Cortex of kidney (tissue), 1 donor: ENCODE measurements around the gene PNPLA2.

ENCODE experiments used
- DNase-seq: peaks from one replicate; lab custom pipeline; 2025; lab: John Stamatoyannopoulos, UW

Gene PNPLA2

DNA sequence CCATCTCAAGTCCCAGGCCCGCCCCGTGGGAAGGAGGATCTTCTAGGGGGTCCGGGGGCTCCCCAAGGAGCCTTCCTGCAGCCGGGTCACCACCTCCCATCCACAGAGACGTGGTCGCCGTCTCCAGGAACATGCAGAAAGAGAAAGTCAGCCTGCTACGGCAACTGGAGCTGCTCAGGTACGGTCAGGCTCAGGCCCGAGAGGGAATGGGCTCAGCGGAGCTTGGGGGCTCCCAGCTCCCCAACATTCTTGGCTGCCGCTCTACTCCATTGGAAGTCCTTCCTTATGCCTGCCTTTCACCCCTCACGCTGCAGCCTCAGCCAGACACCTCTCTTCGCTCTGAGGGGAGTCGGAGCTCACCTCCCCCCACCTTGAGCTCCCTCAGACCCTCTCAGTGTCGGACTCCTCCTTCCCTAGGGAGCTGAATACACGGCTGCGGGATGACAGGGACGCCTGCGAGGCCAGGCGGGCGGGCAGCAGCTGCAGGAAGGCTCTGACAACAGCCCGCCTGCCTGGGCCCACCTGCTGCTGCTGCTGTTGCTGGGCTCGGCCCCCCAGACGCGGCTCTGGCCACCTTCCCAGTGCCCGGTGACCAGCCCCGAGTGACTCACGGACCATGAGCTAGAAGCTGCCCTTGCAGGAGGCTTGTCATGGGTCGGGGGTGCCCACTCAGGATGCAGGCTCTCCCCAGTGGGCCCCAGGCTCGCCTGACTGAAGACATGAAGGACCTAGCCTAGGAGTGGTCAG, 12.6 kb downstream of the PNPLA2 start:
- DNase-seq, result no peak

DNA sequence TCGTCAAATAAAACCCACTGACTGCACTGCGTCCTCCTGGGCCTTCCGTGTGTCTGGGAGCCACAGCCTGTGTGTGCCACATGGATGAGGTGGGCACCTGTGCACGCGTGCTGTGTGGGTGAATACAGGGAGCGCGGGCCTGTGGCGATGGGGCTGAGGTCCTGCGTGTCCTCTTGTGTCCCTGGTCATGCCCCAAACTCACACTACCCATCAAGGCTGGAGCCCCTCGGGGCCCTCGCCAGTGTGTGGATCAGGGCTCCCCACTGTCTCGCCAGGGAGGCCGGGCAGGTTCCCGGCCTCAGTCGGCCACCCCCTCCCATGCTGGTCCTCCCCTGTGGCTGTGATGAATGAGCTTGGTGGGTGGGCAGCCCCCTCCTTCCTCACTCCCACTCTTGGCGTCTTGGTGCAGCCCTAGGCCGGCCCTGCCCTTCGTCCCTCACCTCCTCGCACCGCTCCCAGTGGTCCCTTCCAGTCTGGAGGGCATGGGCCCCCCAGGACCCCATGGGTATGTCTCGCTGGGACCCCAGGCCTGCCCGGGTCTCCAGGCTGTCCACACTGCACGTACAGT, 13.3 kb downstream of the PNPLA2 start:
- DNase-seq, result no peak

- DNase-seq, result no peak
Observed at GRCh38 chr11:832529-833113, 13.9 kb downstream of the PNPLA2 start, which contains the start of gene CD151. Gene CD151 (plus strand): TSS chr11:832952. CDS start chr11:836070, 3,118 bp downstream.

GRCh38 chr11:833114-833791, 14.5 kb downstream of the PNPLA2 start:
- no peak for DNase-seq

DNA sequence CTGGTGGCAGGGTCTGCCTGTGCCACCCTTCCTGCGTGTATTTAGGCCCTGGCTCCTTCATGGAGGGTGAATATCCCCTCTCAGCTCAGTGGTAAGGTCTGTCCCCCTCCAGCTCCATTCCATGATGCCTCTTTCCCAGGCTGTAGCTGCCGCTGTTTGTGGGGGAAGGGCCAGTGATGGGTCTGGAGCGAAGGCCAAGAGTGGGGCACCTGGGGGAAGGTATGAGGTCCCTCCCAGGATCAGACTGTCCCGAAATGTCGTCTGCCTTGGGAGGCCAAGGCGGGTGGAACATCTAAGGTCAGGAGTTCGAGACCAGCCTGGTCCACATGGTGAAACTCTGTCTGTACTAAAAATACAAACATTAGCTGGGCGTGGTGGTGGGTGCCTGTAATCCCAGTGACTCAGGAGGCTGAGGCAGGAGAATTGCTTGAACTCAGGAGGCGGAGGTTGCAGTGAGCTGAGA, 15.2 kb downstream of the PNPLA2 start:
- DNase-seq, result no peak

- no peak for DNase-seq
Observed at GRCh38 chr11:834371-835316, 15.9 kb downstream of the PNPLA2 start.

DNA sequence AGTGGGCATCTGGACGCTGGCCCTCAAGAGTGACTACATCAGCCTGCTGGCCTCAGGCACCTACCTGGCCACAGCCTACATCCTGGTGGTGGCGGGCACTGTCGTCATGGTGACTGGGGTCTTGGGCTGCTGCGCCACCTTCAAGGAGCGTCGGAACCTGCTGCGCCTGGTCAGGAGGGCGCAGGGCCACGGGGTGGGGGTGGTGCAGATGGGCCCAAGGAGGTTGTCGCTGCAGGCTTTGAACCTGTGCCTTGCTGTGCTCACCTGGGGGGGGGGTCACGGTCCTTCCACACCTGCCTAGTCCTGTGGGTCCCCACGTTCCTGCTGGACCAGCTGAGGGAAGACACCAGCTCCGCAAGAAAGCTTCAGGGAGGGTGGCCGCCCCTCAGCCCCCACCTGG, 17.6 kb downstream of the PNPLA2 start:
- no peak for DNase-seq

- DNase-seq, result no peak
Observed at GRCh38 chr11:836700-837099, 18.0 kb downstream of the PNPLA2 start.

DNA sequence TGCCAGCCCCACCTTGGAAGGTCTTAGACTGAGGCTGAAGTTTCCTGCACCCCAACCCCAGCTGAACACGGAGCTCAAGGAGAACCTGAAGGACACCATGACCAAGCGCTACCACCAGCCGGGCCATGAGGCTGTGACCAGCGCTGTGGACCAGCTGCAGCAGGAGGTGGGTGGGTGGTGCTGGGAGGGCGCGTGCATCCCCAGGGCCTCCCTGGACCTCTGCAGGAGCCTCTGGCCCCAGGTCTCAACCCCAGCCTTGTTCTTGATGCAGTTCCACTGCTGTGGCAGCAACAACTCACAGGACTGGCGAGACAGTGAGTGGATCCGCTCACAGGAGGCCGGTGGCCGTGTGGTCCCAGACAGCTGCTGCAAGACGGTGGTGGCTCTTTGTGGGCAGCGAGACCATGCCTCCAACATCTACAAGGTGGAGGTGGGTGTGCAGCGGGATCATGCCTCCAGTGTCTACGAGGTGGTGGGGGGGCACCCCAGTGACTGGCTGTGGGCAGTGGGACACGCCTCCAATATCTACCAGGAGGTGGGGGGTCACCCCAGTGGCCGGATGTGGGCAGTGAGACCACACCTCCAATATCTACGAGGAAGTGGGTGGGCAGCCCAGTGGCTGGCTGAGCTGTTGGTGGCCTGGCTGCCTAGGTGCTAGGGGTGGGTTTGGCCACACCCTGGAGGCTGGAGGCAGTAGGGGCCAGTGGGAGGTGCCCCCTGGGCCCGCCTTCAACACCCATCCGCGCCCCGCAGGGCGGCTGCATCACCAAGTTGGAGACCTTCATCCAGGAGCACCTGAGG, 18.7 kb downstream of the PNPLA2 start:
- no peak for DNase-seq

DNA sequence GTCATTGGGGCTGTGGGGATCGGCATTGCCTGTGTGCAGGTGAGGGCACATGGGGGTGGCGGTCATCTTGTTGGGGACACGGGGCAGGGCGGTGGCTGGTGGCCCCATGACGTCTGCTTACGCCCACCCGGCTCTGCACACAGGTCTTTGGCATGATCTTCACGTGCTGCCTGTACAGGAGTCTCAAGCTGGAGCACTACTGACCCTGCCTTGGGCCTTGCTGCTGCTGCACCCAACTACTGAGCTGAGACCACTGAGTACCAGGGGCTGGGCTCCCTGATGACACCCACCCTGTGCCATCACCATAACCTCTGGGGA, 19.2 kb downstream of the PNPLA2 start:
- DNase-seq, result no peak

GRCh38 chr11:838441-839279, 19.9 kb downstream of the PNPLA2 start:
- DNase-seq, result no peak

DNA sequence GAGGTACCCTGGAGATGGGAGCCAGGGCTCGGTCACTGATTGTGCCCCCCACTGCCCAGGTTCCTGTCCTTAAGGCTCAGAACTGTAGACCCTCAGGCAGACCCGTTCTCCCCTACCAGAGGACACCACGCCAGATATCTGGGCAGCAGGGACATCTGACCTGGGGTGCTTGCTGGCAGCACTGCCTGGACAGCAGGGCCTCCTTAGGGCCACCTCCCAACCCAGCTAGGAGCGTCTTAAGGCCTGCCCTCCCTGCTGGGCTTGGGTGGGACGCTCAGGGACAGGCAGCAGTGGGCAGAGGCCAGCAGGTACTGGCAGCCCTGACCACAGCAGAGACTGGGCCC, 20.5 kb downstream of the PNPLA2 start:
- no peak for DNase-seq

- no peak for DNase-seq
Observed at GRCh38 chr11:839875-840617, 21.3 kb downstream of the PNPLA2 start.

DNA sequence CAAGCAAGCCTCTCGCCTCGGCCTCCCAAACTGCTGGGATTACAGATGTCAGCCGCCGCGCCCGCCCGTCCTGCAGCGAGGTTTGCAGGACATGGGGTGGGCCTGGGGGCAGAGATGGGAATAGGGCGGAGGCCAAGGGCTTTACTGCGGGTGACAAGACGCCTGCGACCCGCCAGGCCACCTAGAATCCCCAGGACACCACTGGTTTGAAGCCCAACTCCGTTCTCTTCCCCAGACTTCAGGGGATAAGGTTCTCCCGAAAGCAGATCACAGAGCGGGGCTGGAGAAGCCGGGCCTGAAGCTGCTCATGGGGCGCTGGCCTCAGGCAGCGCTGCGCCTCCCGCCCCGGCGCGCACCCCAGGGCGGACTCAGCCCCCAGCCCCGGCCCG, 23.3 kb downstream of the PNPLA2 start:
- DNase-seq, result no peak

- no peak for DNase-seq
Observed at GRCh38 chr11:842370-843002, 23.8 kb downstream of the PNPLA2 start, which contains the start of the genes POLR2L and TSPAN4. Gene POLR2L (minus strand): TSS chr11:842529. CDS start chr11:842508, 21 bp downstream. Gene TSPAN4 (plus strand): TSS chr11:842852. CDS start chr11:850305, 7,453 bp downstream.

DNA sequence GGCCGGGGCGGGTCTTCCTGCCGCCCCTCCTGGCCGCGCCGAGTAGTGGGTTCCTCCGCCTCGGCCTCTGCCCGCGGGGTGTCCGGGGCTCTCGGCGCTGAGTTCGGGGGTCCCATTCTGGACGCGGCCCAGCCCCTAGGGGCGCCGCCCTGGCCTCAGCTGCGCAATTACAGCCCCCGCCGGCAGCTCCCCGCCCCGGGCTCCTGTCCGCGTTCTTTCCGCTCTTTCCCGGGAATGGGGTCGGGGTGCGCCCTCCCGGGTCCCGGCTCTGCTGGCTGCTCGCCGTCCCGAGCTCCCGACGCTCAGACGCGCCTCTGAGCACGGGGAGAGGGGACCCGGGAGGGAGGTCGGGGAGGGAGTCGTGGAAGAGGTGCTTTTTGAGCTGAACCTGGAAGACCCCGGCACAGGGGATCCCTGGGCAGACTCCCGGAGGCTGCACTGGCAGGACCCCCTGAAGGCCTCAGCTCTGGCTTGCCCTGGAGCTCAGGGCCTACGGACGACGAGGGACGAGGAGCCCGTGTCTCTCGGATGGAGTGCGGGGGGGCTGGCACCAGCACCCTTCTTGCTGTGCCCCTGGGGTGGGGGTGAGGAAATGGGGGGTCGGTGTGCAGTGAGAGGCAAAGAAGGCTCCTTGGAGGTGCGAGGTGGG, 24.5 kb downstream of the PNPLA2 start:
- no peak for DNase-seq

DNA sequence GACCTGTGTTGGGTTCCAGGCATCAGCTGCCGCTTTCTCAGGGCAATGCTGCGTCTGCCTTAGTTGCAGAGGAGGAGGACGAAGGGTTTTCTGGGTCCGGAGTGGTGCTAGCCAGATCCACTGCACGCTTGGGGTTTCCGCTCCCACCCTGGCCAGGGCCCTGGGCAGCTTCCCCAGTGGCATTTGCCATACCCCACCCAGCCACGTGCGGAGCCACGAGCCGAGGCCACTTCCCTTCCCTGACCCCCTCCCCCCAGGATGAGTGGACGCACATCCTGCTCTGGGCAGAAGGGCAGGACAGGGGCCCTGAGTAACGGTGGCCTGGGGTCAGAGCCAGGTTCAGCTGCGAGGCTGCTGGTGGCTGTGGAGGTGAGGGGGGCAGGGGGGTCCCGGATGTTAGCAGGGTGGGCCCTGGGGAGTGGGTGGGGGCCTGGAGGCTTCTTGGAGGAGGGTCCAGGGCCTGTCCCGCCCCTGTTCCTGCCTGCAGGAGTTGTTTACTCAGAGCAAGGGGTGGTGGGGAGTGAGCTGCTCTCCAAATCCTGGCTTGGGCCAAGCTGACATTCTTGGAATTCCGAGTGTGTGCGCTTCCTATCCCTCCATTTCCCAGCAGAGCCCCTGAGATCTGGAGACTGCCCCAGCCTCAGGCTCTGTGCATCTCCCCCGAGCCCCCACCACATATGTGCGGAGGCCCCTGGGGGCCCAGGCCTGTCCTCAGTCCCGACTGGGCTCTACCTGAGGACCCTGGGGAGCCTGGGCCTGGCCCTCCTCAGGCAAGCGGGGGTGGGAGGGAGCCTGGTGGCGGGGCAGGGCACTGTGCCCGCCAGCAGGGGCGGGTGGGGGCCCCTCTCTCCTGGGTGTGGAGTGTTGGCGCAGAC, 25.3 kb downstream of the PNPLA2 start:
- no peak for DNase-seq
